Measurements from ENCODE around the gene TIAM2. TPM values are rescaled to one million over a fixed set of nuclear protein-coding genes. Genes with fewer than 3 reads are reported as not detected.
"Not testable (repeated sequence)": the region's sequence is repeated elsewhere in the genome, so short reads cannot be mapped to it uniquely, and the experiment has no call there.

Gene TIAM2
- total RNA-seq, 2 experiments from 2014 or later, result 4.4 to 5.3 TPM

DNA sequence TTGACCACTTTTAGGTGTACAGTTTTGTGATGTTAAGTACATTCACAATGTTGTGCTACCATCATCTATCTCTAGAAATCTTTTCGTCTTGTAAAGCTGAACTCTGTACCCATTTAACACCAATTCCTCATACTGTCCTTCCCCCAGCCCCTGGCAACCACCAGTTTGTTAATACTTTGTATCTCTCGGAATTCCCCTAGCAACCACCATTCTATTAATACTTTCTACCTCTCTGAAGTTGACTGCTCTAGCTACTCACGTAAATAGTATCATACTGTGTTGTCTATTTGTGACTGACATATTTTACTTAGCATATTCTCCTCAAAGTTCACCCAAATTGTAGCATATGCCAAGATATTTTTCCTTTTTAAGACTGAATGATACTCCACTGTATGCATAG is 186.4 kb downstream of the TIAM2 start:
- intact Hi-C loops (cut with DNase I, micrococcal nuclease), result loop anchor here in 1 of 2 experiments (10.0 kb wide), 1 partner anchor 343 kb away; no protein-coding TSS in a partner anchor
- TF ChIP-seq, protein P1, sequence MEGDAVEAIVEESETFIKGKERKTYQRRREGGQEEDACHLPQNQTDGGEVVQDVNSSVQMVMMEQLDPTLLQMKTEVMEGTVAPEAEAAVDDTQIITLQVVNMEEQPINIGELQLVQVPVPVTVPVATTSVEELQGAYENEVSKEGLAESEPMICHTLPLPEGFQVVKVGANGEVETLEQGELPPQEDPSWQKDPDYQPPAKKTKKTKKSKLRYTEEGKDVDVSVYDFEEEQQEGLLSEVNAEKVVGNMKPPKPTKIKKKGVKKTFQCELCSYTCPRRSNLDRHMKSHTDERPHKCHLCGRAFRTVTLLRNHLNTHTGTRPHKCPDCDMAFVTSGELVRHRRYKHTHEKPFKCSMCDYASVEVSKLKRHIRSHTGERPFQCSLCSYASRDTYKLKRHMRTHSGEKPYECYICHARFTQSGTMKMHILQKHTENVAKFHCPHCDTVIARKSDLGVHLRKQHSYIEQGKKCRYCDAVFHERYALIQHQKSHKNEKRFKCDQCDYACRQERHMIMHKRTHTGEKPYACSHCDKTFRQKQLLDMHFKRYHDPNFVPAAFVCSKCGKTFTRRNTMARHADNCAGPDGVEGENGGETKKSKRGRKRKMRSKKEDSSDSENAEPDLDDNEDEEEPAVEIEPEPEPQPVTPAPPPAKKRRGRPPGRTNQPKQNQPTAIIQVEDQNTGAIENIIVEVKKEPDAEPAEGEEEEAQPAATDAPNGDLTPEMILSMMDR (IDR thresholded peaks at IDR 0.05), result no peak
- Histone ChIP-seq H3K9me3 (ENCODE audit: control insufficient read depth in 1 of 2, insufficient read depth in 1 of 2, low read length in 2 of 2) (no peaks in the 10 kb centered on the region), H3K36me3 (ENCODE audit: insufficient read depth, low read length) (no peaks in the 10 kb centered on the region), H3K4me3 (ENCODE audit: low read length) (no peak overlapping the region), H3K27ac (ENCODE audit: low read depth in 1 of 2, low read length in 2 of 2) (no peak overlapping the region), H3K27me3 (ENCODE audit: control insufficient read depth in 1 of 2, insufficient read depth in 2 of 2, low read length in 2 of 2) (no peaks in the 10 kb centered on the region), H3K4me1 (ENCODE audit: insufficient read depth, low read length) (peaks cover 9% of the 10 kb centered on the region)
- Mint-ChIP-seq H3K4me3 (no peak overlapping the region), H3K27ac (no peak overlapping the region), H3K36me3 (ENCODE audit: low read depth) (no peaks in the 10 kb centered on the region), H3K27me3 (no peaks in the 10 kb centered on the region), H3K4me1 (ENCODE audit: low read depth) (no peaks in the 10 kb centered on the region), H3K9me3 (no peaks in the 10 kb centered on the region)
- ATAC-seq (ENCODE audit: poor library complexity) (no peak), DNase-seq (no peak)
- POLR2A ChIA-PET, result no interaction called here
- CTCF ChIA-PET, result no interaction called here

DNA sequence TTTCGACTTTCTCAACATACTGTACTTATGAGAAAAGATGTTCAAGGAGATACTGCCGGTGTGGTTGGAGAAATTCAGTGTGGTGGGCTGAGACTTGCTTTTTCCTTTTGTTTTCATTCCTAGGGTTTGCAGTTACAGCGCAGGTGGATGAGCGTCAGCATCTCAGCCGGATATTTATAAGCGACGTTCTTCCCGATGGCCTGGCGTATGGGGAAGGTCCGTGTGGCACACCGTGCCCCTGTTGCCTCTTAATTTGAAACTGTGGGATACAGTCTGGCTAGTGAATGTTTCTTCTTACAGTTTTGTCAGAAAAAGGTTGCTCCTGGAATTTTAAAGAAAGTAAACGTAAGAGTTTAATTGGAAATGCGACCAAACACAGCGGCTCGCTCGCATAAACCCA is 187.0 kb downstream of the TIAM2 start:
- ChIA-PET CTCF (no interaction called here), POLR2A (no interaction called here)
- H3K36me3 ChIP-seq (ENCODE audit: insufficient read depth, low read length), result no peaks in the 10 kb centered on the region
- no peaks in the 10 kb centered on the region for H3K27me3 ChIP-seq (ENCODE audit: control insufficient read depth in 1 of 2, insufficient read depth in 2 of 2, low read length in 2 of 2)
- H3K4me1 ChIP-seq (ENCODE audit: insufficient read depth, low read length), result peaks cover 10% of the 10 kb centered on the region
- DNase-seq (no peak), ATAC-seq (ENCODE audit: poor library complexity) (no peak)
- H3K4me3 ChIP-seq (ENCODE audit: low read length), result no peak overlapping the region
- Mint-ChIP-seq H3K36me3 (ENCODE audit: low read depth) (no peaks in the 10 kb centered on the region), H3K27me3 (no peaks in the 10 kb centered on the region), H3K4me3 (no peak overlapping the region), H3K9me3 (no peaks in the 10 kb centered on the region), H3K27ac (no peak overlapping the region), H3K4me1 (ENCODE audit: low read depth) (no peaks in the 10 kb centered on the region)
- H3K9me3 ChIP-seq (ENCODE audit: control insufficient read depth in 1 of 2, insufficient read depth in 1 of 2, low read length in 2 of 2), result no peaks in the 10 kb centered on the region
- intact Hi-C loops (cut with DNase I, micrococcal nuclease), result loop anchor here in 1 of 2 experiments (10.0 kb wide), 1 partner anchor 343 kb away; no protein-coding TSS in a partner anchor
- no peak overlapping the region for H3K27ac ChIP-seq (ENCODE audit: low read depth in 1 of 2, low read length in 2 of 2)
- TF ChIP-seq, protein P1 (IDR thresholded peaks at IDR 0.05), result no peak

DNA sequence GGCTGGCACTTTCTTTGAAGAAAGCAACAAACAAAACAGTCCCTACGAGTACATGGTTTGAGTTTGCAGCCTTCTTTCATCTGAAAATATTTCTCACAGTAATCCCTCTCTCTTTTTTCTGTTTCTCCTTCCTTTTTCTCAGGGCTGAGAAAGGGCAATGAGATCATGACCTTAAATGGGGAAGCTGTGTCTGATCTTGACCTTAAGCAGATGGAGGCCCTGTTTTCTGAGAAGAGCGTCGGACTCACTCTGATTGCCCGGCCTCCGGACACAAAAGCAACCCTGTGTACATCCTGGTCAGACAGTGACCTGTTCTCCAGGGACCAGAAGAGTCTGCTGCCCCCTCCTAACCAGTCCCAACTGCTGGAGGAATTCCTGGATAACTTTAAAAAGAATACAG is 188.0 kb downstream of the TIAM2 start:
- Histone ChIP-seq H3K27ac (ENCODE audit: low read depth in 1 of 2, low read length in 2 of 2) (no peak overlapping the region), H3K4me3 (ENCODE audit: low read length) (no peak overlapping the region), H3K27me3 (ENCODE audit: control insufficient read depth in 1 of 2, insufficient read depth in 2 of 2, low read length in 2 of 2) (no peaks in the 10 kb centered on the region), H3K36me3 (ENCODE audit: insufficient read depth, low read length) (no peaks in the 10 kb centered on the region), H3K9me3 (ENCODE audit: control insufficient read depth in 1 of 2, insufficient read depth in 1 of 2, low read length in 2 of 2) (no peaks in the 10 kb centered on the region), H3K4me1 (ENCODE audit: insufficient read depth, low read length) (peaks cover 14% of the 10 kb centered on the region)
- H3K4me3 Mint-ChIP-seq, result no peak overlapping the region
- no peaks in the 10 kb centered on the region for H3K36me3 Mint-ChIP-seq (ENCODE audit: low read depth)
- DNase-seq (no peak), ATAC-seq (ENCODE audit: poor library complexity) (no peak)
- CTCF ChIA-PET, result no interaction called here
- H3K27ac Mint-ChIP-seq, result no peak overlapping the region
- intact Hi-C loops (cut with DNase I, micrococcal nuclease), result loop anchor here in 1 of 2 experiments (10.0 kb wide), 1 partner anchor 342 kb away; no protein-coding TSS in a partner anchor
- no peaks in the 10 kb centered on the region for H3K9me3 Mint-ChIP-seq
- TF ChIP-seq, protein P1 (IDR thresholded peaks at IDR 0.05), result no peak
- no peaks in the 10 kb centered on the region for H3K27me3 Mint-ChIP-seq
- H3K4me1 Mint-ChIP-seq (ENCODE audit: low read depth), result peaks cover 1% of the 10 kb centered on the region
- POLR2A ChIA-PET, result no interaction called here

DNA sequence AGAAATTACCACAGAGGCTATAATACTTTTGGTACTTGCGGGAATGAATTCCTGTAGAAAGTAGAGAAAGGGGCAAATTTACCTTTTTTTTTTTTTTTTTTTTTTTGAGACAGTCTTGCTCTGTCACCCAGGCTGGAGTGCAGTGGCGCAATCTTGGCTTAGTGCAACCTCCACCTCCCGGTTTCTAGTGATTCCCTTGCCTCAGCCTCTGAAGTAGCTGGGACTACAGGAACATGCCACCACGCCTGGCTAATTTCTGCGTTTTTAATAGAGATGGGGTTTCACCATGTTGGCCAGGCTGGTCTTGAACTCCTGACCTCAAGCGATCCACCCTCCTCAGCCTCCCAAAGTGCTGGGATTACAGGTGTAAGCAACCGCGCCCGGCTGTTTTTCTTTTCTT is 189.9 kb downstream of the TIAM2 start:
- intact Hi-C loops (cut with DNase I, micrococcal nuclease), result loop anchor here in 1 of 2 experiments (10.0 kb wide), 1 partner anchor 340 kb away; no protein-coding TSS in a partner anchor
- CTCF ChIA-PET; H3K9me3 ChIP-seq (ENCODE audit: control insufficient read depth in 1 of 2, insufficient read depth in 1 of 2, low read length in 2 of 2); DNase-seq; H3K4me3 Mint-ChIP-seq; H3K27me3 ChIP-seq (ENCODE audit: control insufficient read depth in 1 of 2, insufficient read depth in 2 of 2, low read length in 2 of 2); POLR2A ChIA-PET; H3K27me3 Mint-ChIP-seq; H3K36me3 Mint-ChIP-seq (ENCODE audit: low read depth); H3K27ac ChIP-seq (ENCODE audit: low read depth in 1 of 2, low read length in 2 of 2); H3K27ac Mint-ChIP-seq; ATAC-seq (ENCODE audit: poor library complexity); H3K36me3 ChIP-seq (ENCODE audit: insufficient read depth, low read length); H3K9me3 Mint-ChIP-seq; H3K4me3 ChIP-seq (ENCODE audit: low read length): not testable (repeated sequence)
- H3K4me1 ChIP-seq (ENCODE audit: insufficient read depth, low read length), result peaks cover 19% of the 10 kb centered on the region
- peaks cover 20% of the 10 kb centered on the region for H3K4me1 Mint-ChIP-seq (ENCODE audit: low read depth)

Data from CD4-positive, alpha-beta T cell (primary cell).